Amniotic stem cell (primary cell): Measurements from ENCODE around the gene TRIM38.
"Not testable (repeated sequence)": the region's sequence is repeated elsewhere in the genome, so short reads cannot be mapped to it uniquely, and the experiment has no call there.

ENCODE experiments used
- DNase-seq: peaks from one replicate; lab custom pipeline; 2025; lab: John Stamatoyannopoulos, UW

The TRIM38 gene, protein sequence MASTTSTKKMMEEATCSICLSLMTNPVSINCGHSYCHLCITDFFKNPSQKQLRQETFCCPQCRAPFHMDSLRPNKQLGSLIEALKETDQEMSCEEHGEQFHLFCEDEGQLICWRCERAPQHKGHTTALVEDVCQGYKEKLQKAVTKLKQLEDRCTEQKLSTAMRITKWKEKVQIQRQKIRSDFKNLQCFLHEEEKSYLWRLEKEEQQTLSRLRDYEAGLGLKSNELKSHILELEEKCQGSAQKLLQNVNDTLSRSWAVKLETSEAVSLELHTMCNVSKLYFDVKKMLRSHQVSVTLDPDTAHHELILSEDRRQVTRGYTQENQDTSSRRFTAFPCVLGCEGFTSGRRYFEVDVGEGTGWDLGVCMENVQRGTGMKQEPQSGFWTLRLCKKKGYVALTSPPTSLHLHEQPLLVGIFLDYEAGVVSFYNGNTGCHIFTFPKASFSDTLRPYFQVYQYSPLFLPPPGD

GRCh38 chr6:25962149-25963127, at the start of gene TRIM38:
TSS of gene TRIM38 (plus strand) at chr6:25962802. CDS start at chr6:25966523, 3,721 bp downstream.
- DNase-seq: peak; percentile 77

DNA sequence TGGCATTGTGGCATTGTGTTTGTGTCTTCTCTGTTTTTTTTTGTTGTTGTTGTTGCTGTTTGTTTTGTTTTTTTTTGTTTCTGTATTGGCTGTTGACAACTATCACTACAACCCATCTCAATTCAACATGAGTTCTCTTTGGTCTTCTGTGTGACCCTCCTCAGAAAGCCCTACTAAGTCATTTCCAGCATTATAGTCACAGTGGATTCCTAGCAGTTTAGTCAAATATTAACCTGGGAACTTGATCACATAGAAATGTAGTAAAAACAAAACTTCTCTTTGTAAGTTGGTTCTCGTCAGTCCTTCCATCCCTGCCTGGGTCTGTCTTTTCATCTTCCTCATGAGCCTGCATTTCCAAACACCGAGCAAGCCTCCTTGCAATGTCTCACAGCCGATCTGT, 48.9 kb upstream of the TRIM38 start:
- DNase-seq: no peak

GRCh38 chr6:25916330-25916729, 46.3 kb upstream of the TRIM38 start:
- DNase-seq: no peak

- DNase-seq: no peak
Observed at GRCh38 chr6:25916789-25917490, 45.7 kb upstream of the TRIM38 start.

DNA sequence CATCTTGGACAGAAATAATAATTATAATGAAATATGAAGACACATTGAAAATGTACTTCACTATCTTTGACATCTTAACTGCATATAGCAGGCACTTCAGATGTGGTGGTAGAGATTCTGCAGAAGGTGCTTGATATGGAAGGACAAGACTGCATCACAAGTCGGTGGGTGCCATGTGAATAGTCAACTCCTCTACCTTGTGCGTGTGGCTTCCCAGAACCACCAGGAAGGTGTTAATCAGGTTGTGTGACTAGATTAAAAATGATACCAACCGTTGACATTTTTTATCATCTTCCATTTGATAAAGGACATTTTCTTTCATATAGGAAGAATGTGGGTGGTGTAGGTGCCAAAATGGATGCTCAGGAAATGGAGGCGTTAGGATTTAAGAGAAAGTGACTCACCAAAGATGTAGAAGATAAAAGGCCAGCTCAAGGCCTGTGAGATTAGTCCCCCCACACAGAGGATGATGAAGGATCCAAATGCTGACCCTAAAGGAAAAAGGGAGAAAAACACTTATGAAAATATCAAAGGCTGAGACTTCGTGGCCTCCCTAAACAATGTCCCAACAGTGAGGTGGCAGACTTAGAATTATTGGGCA, 44.4 kb upstream of the TRIM38 start:
- no peak for DNase-seq

GRCh38 chr6:25919657-25920056, 42.9 kb upstream of the TRIM38 start:
- DNase-seq: no peak

GRCh38 chr6:25921525-25922203, 40.9 kb upstream of the TRIM38 start:
- no peak for DNase-seq

- no peak for DNase-seq
Observed at GRCh38 chr6:25922301-25922700, 40.3 kb upstream of the TRIM38 start.

- DNase-seq: no peak
Observed at GRCh38 chr6:25925876-25926275, 36.7 kb upstream of the TRIM38 start.

- DNase-seq: no peak
Observed at GRCh38 chr6:25927178-25927577, 35.4 kb upstream of the TRIM38 start.

GRCh38 chr6:25927756-25928216, 34.8 kb upstream of the TRIM38 start:
- no peak for DNase-seq

DNA sequence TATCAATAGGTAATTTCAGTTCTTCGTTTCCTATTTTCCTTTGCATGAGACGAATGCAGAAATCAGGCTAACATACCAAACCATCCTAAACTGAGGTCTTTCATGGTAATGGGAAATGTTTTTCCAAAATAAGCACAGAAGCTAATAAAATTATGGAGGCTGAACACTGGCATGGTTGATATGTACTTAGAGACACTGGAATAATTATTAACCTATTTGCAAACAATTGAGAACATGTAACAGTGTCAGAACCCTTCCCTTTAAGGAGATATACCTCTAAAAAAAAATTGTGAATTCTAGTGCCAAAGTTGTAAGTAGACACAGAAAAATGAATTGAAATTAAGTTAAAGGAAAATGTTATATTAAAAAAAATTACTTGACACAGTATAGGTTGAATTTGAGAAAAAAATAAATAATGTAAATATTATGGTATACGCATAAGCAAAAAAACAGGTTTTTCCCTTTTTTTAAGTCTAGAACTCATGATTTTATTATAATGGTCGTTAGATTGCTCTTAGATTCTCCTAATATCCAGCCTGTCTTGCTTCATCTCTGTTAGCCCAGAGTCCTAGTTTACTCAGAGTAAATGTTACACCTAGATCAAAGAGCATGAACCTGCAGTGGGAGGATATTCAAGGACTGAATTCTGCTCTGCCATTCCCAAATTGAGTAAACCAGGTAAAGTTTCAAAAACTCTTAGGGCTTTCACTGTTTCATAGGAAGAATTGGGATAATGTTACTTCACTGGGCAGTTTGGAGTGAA, 33.9 kb upstream of the TRIM38 start:
- DNase-seq: no peak

DNA sequence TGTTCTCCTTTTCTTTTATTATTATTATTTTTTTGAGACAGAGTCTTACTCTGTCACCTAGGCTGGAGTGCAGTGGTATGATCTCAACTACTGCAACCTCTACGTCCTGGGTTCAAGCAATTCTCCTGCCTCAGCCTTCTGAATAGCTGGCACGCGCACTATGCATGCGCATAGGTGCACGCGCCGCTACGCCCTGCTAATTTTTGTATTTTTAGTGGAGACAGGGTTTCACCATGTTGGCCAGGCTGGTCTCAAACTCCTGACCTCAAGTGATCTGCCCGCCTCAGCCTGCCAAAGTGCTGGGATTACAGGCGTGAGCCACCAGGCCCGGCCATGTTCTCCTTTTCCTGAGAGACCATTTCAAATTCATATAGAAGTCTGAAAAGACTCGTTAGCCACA, 32.8 kb upstream of the TRIM38 start:
- DNase-seq: not testable (repeated sequence)

GRCh38 chr6:25930532-25931410, 31.8 kb upstream of the TRIM38 start, which contains the start of gene SLC17A2:
TSS of gene SLC17A2 (minus strand) at chr6:25930691. CDS start at chr6:25925796, 4,895 bp downstream.
- DNase-seq: no peak

GRCh38 chr6:25931411-25931709, 31.2 kb upstream of the TRIM38 start:
- no peak for DNase-seq

GRCh38 chr6:25934156-25934555, 28.4 kb upstream of the TRIM38 start:
- no peak for DNase-seq

GRCh38 chr6:25934735-25935313, 27.8 kb upstream of the TRIM38 start:
- no peak for DNase-seq

- no peak for DNase-seq
Observed at GRCh38 chr6:25935953-25936352, 26.6 kb upstream of the TRIM38 start.

GRCh38 chr6:25939593-25939992, 23.0 kb upstream of the TRIM38 start:
- DNase-seq: no peak
